ENCODE data around the gene REPIN1.

Gene REPIN1

DNA sequence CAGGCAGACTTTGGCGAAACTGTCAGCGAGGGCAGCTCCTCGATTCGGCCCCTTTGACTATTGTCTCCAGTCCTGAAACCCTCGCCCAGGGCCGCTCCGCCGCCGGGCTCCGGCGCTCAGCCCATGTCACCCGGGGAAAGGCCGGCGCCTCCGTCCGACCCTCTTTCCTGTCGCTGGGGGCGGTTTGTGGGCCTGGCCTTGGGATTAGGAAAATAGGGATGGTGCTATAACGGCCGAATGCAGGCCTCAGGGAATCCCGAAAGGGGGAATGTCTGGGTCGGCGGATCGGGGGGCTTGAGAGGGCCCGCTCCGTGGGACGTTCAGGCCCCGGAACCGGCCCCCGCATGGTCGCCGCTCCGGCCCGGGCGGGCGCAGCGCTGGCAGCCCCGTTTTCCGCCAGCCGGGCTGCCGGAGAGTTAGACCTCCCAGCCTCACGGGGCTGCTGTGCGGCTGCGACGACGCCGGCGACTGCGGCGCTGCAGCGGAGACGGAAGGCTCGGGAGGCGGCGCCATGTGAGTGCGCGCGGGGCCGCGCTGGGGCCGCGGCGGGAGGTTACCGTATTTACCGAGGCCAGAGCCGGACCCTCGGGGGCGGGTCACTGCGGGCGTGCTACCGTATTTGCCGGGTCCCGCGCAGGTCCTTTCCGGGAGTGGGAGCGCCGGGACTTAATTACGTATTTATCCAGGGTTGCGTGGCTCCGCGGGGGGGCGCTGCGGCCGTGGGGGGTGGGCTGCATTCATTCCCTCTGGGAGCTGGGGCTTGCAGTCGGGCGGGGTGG is 36.4 kb downstream of the REPIN1 start:
- no peak for FAIRE-seq
- peak; percentile 70 for DNase-seq (ENCODE audit: low spot score)

DNA sequence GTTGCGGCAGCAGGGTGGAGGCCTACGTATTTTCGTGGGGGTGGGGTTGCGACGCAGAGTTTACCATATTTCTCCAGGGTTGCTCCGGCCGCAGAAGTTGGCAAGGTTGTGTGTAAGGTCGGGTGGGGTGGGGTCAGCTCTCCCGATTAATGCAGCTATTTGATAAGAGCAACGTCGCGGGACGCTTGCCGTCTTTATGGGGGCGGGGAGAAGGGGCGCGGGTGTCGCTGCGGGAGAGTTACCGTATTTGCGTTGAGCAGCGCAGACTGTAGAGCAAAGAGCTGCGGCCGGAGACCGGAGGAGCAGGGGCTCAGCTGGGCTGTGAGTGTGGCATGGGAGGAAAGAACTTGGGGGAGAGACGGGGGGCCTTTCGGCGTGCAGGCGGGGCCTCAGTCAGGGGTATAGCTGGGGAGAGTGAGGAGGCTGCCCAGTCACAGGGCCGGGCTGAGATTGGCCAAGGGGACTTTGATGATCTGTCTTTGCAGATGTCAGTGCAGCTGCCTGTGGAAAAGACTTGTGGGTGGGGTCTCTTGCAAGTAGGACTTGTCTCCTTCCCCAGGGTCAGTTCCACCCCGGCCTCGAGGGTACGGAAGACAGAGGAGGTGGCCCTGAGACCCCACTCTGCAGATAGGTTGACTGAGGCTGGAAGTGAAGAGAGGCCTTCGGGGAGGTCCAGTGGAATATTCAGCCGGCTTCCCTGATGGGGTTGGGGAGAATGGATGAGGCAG is 37.1 kb downstream of the REPIN1 start:
- DNase-seq (ENCODE audit: low spot score) (no peak), FAIRE-seq (no peak)

DNA sequence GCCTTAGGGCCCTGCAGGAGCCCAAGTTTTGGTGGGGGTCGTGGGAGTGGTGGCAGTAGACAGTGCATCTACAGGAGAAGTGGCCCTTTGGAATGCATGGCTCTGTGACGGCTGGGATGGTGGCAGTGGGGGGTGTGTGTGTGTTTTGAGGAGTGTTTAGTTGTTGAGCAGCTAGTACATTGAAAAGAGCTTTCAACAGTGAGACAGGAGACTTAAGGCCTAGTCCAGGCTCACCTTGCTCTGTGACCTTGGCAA is 37.6 kb downstream of the REPIN1 start:
- FAIRE-seq, result no peak
- no peak for DNase-seq (ENCODE audit: low spot score)

DNA sequence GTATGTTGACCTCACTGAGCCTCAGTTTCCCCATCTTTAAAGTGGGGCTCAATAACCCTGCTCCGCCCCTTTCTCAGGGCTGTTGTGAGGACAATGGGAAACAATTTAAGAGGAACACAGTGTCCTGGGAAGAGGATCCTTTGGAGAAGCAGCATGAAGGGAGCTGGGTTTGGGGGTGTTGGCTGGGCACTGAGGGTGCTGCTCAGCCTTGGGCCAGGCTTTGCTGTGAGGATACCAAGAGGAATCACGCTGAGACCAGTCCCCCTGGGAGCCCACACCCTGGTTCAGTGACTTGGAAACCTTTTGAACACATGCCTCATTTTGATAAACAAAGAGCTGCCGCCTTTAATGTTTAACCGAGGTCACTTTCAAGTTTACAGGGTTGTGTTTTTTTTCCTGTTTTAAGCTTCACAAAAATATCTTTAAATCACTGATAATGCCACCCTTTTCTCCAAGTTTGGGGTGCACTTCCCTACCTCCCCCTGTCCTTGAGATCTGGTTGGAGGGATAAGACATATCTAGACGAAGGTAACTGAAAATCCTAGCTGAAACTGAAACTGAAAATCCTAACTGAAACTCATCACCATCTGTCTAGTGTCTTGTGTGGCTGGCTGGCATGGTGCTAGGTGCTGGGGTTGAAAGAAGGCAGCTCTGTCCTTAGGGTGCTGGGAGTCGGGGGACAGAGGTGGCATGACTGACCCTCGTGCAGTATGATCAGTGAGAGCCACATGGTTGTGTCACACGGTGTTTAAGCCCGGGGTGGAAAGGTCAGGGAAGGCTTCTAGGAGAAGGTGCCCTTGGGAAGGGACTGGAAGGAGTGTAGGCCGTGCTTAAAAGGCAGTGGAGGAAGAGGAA is 38.2 kb downstream of the REPIN1 start:
- peak; percentile 60 for FAIRE-seq
- peak; percentile 62 for DNase-seq (ENCODE audit: low spot score)

DNA sequence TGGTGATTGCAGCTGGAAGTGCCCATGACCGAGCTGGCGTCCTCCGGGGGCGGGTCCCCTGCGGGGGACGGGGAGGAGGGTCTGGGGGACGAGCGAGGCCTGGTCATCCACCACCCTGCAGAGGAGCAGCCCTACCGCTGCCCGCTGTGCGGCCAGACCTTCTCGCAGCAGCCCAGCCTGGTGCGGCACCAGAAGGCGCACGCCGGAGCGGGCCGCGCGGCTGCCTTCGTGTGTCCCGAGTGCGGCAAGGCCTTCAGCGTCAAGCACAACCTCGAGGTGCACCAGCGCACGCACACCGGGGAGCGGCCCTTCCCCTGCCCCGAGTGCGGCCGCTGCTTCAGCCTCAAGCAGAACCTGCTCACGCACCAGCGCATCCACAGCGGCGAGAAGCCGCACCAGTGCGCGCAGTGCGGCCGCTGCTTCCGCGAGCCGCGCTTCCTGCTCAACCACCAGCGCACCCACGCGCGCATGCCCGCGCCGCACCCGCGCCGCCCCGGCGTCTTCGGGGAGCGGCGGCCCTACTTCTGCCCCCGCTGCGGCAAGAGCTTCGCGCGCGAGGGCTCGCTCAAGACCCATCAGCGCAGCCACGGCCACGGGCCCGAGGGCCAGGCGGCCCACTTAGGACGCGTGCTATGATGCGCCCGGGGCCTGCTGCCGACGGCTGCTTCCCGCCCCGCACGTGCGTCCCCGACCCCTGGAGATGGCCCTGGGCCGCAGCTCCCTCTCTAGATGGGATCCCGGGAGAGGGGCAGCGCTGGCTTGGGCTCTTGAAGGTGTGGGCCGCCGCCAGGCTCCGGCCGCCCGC is 39.2 kb downstream of the REPIN1 start:
- no peak for DNase-seq (ENCODE audit: low spot score)
- FAIRE-seq, result no peak

DNA sequence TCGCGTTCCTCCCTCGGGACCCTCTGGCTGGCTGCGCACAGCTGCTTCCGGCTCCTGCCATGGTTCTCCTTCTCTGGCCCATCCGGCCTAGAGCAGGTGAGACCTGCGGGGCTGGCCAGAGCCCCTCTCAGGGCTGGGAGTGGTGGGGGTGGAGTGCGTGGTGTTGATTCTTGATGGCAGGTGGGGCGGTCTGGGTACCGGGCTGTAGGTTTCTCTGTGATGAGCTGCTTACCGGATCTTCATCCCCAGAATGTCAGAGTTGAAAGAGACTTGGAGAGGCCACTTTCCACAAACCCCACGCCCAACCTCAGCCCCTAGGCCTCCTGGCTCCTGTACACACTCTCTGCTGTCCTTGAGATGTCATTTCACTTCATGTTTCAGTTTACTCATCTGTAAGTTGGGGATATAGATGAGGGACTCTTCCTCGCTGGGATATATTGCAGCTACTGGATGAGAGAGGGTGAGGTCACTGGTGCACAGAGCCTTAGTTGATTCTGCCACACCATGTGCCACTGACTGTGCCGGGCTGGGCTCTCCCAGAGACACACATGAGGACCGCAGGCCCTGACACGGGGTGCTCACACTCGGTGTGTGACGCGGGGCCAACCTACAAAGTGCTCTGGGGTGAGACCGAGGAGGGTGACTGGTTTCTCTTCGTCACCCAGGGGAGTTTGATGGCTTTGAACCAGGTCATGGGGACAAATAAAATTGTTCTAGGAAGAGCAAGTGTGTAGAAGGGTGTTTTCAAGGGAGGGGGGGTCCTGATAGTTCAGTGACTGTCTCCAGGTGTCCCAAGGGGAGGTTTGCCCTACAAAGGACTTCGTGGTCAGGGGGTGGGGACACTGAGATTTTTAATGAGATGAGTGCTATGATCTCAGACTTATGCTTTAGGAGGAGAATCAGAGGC is 40.0 kb downstream of the REPIN1 start:
- no peak for FAIRE-seq

DNA sequence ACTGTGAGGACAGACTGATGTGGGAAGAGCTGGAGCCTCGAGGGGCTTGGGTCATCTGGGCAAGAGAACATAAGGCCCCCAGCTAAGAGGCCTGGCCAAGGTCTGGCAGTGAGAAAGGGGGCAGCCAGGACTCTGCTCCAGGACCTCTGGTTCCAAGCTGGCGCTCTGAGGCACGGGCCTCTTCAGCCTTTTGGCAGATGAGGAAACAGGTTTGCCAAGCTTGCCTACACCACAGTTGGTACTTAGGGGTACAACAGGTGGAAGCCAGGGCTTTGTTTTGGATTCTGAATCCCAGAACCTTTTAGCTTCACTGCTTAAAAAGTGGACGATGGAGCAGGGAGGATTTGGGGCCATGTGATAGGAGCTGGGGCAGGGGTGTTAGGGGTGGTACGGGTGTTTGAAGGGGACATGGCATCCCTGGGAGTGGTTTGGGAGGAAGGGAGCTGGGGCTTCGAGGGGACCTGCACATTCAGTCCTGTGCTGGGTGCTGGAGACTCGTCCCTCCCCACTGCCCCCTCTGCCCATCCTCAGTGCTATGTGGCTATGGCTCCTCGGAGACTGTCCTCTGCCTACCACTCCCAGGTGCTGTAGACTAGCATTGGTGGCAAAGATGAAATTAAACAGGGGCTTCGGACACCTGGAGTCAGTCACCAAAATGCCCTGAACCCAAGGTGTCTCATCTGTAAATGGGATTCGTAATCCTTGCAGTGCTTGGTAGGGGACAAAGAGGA is 40.8 kb downstream of the REPIN1 start:
- DNase-seq (ENCODE audit: low spot score) (no peak), FAIRE-seq (no peak)

More for the DNA sequence above, 40.0 kb downstream of the REPIN1 start:
- no peak for DNase-seq (ENCODE audit: low spot score)

DNA sequence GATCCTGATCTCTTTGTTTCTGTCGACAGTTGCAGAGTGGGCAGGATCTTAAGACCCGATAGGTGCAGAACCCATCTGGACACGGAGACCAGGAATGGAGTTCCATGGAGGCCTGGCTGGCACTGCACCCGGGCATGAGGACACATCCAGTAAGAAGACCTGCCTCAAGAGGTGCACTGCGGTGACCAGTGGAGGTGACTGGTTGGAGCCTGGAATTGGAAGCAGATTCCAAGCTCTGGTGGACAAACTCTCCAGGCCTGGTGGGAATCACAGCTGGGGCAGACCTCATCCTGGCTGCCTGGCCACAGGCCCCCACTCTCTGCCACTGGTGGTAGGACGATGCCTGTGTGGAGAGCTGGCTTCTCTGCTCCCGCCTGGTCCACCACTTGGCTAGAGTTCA is 41.5 kb downstream of the REPIN1 start:
- DNase-seq (ENCODE audit: low spot score) (no peak), FAIRE-seq (no peak)

DNA sequence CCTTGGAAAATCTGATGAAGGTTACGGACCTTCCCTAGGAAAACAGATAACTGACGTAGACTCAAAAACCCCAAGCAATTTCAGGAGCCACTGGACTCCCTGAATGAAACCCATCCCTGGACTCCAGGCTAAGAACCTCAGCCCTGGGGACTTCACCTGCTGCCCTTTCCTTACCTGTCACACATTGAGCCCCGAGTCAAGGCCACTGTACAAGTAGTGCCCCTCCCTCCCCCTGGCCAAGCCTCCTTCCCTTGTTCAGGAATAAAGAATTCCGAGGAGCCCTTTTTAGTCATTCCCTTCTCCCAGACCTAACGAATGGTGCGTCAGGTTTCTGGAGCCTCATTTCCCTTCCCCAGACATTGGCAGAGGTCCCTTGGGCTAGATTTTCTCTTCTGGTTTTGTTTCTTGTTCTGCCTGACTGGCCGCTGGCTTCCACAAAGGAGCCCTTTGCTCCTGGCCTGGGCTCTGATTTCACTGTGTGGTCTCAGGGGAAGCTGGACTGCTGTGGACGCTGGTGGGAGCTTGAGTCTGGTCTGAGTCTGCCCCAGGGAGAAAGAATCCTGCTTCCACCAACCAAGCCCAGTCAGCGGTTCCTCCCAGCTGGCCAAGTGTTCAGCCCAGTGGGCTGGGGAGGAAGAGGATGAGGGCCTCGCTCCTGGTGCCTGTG is 42.2 kb downstream of the REPIN1 start:
- peak; percentile 89 for DNase-seq (ENCODE audit: low spot score)
- FAIRE-seq, result peak; percentile 97

DNA sequence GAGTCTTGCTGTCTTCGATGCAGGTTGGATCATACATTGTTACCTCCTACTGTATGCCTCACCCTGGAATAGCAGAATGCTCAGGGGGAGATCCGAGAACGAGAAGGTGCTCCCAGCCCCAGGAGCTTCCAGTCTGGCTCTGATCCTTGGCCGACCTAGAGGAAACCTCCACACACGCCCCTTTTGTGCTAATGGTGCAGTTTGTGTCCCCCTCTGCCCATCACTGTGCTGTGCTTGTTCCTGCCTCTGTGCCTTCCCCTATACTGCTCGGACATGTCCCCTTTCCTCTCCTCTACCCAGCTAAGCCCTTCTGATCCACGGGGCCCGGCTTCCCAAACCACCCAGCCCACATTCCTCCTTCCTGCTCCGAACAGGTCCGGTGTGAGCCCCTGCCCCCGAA is 43.0 kb downstream of the REPIN1 start:
- FAIRE-seq (no peak), DNase-seq (ENCODE audit: low spot score) (no peak)

DNA sequence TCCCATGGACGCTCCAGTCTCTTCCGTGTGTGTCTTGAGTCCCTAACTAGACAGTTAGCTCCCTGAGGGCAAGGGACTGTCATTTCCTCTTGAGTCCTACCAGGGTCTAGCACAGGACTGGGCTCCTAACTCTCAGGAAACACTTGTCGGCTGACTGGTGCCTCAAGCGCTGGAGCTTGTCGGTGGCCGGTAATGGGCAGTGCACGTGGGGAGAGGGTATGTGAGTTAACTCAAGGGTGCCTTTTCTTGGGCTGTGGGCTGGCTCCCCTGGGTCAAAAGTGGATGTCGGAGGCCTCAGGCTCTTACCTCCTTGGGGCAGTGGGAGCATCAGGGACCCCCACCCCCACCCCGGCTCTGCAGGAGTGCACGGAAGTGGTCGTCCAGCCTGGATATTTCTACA is 43.4 kb downstream of the REPIN1 start:
- FAIRE-seq (no peak), DNase-seq (ENCODE audit: low spot score) (no peak)

DNA sequence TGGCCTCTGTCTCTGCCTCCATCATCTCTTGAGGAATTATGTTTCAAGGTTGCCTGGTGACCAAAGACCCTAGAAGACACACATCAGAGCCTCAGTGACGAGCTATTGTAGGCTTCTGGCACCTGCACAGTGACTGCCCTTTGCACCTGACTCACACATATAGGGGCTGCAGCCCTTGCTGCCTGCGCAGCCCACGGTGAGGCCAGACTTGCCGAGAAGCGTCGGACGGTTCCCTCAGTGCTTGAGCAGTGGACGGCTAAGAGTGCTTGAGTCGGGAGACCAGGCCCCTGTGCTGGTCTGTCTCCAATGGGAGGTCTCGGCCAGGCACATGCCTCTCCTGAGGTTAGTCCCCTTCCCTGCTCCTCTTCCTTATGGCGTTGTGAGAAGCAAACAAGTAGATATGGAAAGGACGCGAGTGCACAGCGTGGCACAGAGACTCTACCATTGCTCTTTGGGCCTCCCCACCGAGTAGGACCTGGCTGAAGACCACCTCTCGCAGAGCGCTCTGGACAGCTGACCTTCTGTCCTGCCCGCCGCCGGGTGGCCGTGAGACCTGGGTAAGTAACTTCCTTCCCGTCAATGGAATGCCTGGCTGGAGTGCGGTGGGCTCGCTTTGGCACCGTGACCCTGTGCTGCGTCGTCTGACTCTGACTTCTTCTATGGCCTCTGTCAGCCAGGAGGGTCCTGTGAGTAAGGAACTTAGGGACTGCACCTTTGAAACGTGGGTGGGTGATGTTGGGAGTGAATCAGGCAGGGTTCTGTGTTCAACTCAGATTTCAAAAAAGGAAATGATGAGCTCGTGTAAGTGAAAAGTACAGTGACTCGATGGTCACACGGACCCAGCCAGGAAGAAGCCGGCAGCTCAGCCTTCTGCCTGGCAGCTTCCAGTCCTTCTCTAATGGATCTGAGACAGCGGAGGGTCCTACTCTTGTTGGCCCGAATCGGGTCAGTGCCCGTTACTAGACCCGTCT is 44.2 kb downstream of the REPIN1 start:
- DNase-seq (ENCODE audit: low spot score) (no peak), FAIRE-seq (no peak)

DNA sequence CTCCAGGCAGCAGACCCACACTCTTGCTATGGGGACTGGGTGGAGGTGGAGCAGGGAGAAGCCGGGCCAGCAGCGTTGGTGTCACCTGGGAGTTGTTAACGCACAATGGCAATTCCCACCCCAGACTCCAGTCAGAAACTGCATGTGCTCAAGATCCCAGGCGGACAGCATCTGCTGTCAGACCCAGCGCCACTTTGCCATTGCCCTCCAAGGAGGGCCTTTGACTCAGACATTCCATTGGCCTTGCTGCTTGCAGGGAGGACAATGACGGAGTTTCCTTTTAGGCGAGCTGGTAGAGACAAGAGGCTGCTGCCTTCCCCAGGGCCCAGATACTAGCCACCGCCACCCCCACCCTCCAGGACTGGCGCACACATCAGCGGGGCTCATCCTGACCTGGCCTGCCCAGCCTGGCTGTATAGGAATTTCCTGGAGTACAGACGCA is 45.0 kb downstream of the REPIN1 start:
- no peak for FAIRE-seq
- peak; percentile 18 for DNase-seq (ENCODE audit: low spot score)

DNA sequence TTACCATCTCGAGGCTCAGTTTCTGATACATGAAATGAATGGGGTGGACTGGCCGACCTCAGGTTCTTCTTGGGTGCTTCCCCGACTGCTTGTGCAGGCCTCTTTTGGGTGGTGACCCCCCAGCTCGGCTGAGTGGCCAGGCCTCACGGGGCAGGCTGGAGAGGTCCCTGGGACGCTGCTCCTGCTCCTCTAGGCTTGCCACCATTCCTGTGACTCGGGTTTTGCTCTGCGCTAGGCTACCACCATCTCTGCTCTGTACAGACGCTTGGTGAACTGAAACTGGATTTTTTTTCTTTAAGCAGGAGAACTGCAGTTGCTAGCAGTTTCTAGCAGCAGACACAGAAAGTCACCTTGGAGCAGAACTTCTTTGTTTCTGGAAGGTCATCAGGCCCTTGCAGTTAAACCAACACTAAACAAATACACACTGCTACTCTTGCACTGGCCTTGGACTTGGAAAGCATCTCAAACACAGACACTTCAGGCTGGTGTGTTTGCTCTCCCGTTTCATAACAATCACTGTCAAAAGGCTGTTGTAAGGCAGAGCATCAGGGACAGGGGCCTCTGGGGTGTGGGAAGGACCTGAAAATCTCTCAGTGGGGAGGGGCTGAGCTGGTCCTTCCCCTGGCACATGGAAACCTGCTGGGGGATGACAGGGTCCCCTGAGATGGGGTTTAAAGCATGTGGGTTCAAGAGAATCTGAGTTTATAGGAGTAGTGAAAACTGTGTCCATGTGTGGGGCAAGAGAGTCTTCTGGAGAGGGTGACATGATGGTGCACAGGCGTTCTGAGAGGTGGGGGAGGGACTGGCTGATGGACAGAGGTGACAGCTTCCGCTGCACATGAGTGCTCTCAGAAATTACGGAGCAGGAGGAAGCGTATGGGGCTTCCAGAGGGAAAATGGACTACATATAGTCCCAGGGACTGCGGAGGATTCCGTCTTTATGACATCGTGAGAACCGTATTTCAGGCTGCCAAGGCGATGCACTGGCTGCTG is 46.8 kb downstream of the REPIN1 start:
- DNase-seq (ENCODE audit: low spot score) (no peak), FAIRE-seq (no peak)

DNA sequence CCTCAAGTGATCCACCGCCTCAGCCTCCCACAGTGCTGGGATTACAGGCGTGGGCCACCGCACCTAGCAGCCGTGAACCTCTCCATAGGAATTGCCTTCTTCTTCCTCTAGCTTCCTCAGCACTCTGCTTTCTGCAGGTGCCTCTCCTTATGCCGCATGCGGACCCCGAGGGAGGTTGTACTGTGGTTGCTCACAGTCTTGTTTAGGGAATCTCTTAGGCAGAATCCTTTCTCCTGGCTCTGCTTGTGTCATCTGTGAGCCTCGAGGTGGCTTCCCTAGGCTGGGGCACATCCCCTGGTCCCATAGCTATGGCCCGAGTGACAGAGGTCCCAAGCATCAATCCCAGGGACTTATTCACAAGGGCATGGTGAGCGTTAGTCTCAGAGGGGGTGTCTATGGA is 48.6 kb downstream of the REPIN1 start:
- FAIRE-seq (no peak), DNase-seq (ENCODE audit: low spot score) (no peak)

DNA sequence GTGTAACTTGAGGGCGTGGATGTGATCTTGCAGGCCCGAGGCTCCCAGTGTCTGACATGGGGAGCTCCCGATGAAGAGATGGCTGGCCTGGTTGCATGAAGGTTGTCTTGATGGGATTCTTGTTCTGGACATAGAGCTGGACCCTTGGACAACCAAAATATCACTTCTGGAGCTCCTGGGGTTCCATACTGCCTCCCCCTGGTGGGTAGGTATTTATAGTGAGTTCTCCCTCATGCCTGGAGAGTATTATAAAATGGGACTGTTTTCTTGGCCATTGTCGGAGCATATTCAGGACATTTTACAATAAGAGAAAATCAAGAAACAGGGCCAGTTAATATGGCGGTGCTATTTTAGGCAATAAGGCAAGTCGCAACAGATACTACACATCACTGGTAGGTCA is 49.2 kb downstream of the REPIN1 start:
- no peak for FAIRE-seq
- no peak for DNase-seq (ENCODE audit: low spot score)

DNA sequence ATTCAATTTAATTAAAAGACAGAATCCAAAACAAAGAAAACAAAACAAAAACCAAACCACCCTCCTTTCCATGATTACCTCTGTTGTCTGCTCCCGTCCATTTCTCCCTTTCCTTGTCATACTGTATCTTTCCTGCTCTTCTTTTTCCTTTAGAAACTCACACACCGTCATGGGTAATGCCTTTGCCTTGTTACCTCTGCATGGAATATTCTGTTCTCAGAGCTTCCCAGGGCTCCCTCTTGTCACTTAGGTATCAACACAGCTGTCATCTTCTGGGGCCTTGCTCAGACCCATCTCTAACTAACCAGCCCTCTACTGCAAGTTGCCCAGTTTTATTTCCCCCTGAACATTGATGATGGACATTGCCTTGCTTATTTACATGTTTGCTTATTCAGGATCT is 51.6 kb downstream of the REPIN1 start:
- DNase-seq (ENCODE audit: low spot score), result no peak
- no peak for FAIRE-seq
